HepG2 (cell line): ENCODE measurements around the gene PROK2. TPM values are rescaled to one million over a fixed set of nuclear protein-coding genes. Genes with fewer than 3 reads are reported as not detected.

Experiments used
- ATAC-seq: fragments of 200-7000 bp; cut with Tn5 transposase; 3 replicates; pipeline ENCODE4 v1.9.1; 2020; ENCODE audit warnings: mild to moderate bottlenecking, moderate library complexity
- BruUV-seq: library from RNA; stranded (reverse); fragments of 400-500 nt; replicated peaks from 2 replicates; lab custom pipeline; 2021; lab: Mats Ljungman, UMichigan
- CTCF ChIA-PET: fragments of 300-600 bp; formaldehyde crosslinking; extraction: SDS; loops from one replicate; lab custom pipeline; 2021; ENCODE audit warnings: low total read pairs, inconsistent platforms, low intra/inter-chr PET ratio; lab: Yijun Ruan, JAX
- POLR2A ChIA-PET: fragments of 350-600 bp; sonication (Branson Sonifier 250); formaldehyde crosslinking; loops from one replicate; lab custom pipeline; 2020; ENCODE audit warnings: antibody characterized with exemption, inconsistent platforms; lab: Yijun Ruan, JAX
- DNase-seq: peaks from one replicate; pipeline ENCODE4 v3.0.0-alpha.2; 2015; ENCODE audit warnings: low spot score
- FAIRE-seq: peaks from 3 replicates; lab custom pipeline; 2011; peaks lifted over from hg19 to GRCh38; lab: Jason Lieb, UNC
- H2AFZ ChIP-seq: one replicate; pipeline ENCODE4 v1.6.1; 2011; ENCODE audit warnings: low read length, inconsistent platforms
- H3K27ac ChIP-seq: fragments of 300-600 bp; 3 replicates; pipeline ENCODE4 v1.8.0; 2011; ENCODE audit warnings: mixed run types, mild to moderate bottlenecking, mixed read lengths, low read length, inconsistent platforms; ENCODE audit not compliant: insufficient read depth; ENCODE audit errors: extremely low read length
- H3K27me3 ChIP-seq, 2 experiments: fragments of 200-600 bp in 1 of 2; 2 replicates in 1 of 2; 3 replicates in 1 of 2; pipeline versions ENCODE4 v1.6.0 to v1.8.0; 2011; ENCODE audit warnings: low read length in 2 of 2, mild to moderate bottlenecking in 2 of 2, moderate library complexity in 2 of 2, inconsistent platforms in 1 of 2; ENCODE audit not compliant: insufficient read depth in 2 of 2, control insufficient read depth in 1 of 2
- H3K36me3 ChIP-seq, 2 experiments: fragments of 200-600 bp in 1 of 2; replicated peaks in 1 of 2; 2 replicates in 1 of 2; 3 replicates in 1 of 2; pipeline versions ENCODE4 v1.5.1 to v1.8.0; 2011; ENCODE audit warnings: low read length in 2 of 2, inconsistent platforms in 1 of 2; ENCODE audit not compliant: insufficient read depth in 2 of 2, control insufficient read depth in 1 of 2
- H3K4me1 ChIP-seq: 2 replicates; pipeline ENCODE4 v1.5.1; 2012; ENCODE audit warnings: low read length, inconsistent platforms; ENCODE audit not compliant: insufficient read depth
- H3K4me2 ChIP-seq: 2 replicates; pipeline ENCODE4 v1.6.0; 2011; ENCODE audit warnings: low read depth, low read length, inconsistent platforms
- H3K4me3 ChIP-seq, 3 experiments: fragments of 200-600 bp in 1 of 3; sonication (generic), shearing (Covaris generic) in 1 of 3; replicated peaks in 1 of 3; 2 replicates each; pipeline ENCODE4 v1.5.1; 2011 to 2016; ENCODE audit warnings: low read length in 3 of 3, inconsistent platforms in 2 of 3, low read depth in 2 of 3, mild to moderate bottlenecking in 2 of 3, control low read depth in 1 of 3, mixed read lengths in 1 of 3; ENCODE audit not compliant: insufficient read depth in 1 of 3
- H3K79me2 ChIP-seq: one replicate; pipeline ENCODE4 v1.6.1; 2011; ENCODE audit warnings: low read length, inconsistent platforms; ENCODE audit not compliant: insufficient read depth
- H3K9ac ChIP-seq: 2 replicates; pipeline ENCODE4 v1.6.0; 2011; ENCODE audit warnings: mild to moderate bottlenecking, low read depth, low read length, inconsistent platforms; ENCODE audit not compliant: insufficient read depth
- H3K9me3 ChIP-seq: 2 replicates; pipeline ENCODE4 v1.5.1; 2012; ENCODE audit warnings: mild to moderate bottlenecking, low read length
- H4K20me1 ChIP-seq: 2 replicates; pipeline ENCODE4 v1.6.0; 2011; ENCODE audit warnings: inconsistent platforms, mild to moderate bottlenecking, low read length, moderate library complexity; ENCODE audit not compliant: insufficient read depth
- ATAD3A ChIP-seq: sonication (generic); formaldehyde crosslinking; IDR thresholded peaks from 2 replicates; pipeline ENCODE4 v1.4.0; 2020; ENCODE audit warnings: missing genetic modification reagents
- ATF1 ChIP-seq: IDR thresholded peaks from 2 replicates; pipeline ENCODE4 v1.6.1; 2016; ENCODE audit warnings: mild to moderate bottlenecking, control low read depth
- HNRNPL ChIP-seq: fragments of 200-400 bp; formaldehyde crosslinking; IDR thresholded peaks from 2 replicates; pipeline ENCODE4 v1.6.1; 2017; ENCODE audit warnings: mild to moderate bottlenecking, low read depth, low read length
- KLF6 ChIP-seq: IDR thresholded peaks from 2 replicates; pipeline ENCODE4 v1.8.0; 2016; ENCODE audit warnings: missing biosample characterization, missing genetic modification reagents
- MYPOP ChIP-seq: sonication (generic); formaldehyde crosslinking; IDR thresholded peaks from 2 replicates; pipeline ENCODE4 v1.8.1; 2023; ENCODE audit warnings: mild to moderate bottlenecking, moderate library complexity, missing genetic modification reagents
- ONECUT2 ChIP-seq: sonication (generic); formaldehyde crosslinking; IDR thresholded peaks from 2 replicates; pipeline ENCODE4 v1.4.0; 2020; ENCODE audit warnings: missing genetic modification reagents
- PBX2 ChIP-seq: IDR thresholded peaks from 2 replicates; pipeline ENCODE4 v1.6.1; 2016; ENCODE audit warnings: control low read depth
- SOX13 ChIP-seq, 3 experiments: fragments of 450-650 bp in 1 of 3; sonication (generic) in 1 of 3; formaldehyde crosslinking in 1 of 3; IDR thresholded peaks in 2 of 3; conservative IDR thresholded peaks in 1 of 3; 2 replicates each; pipeline versions ENCODE4 v1.5.0 to v1.6.1; 2016 to 2020; ENCODE audit warnings: antibody characterized with exemption in 1 of 3, mild to moderate bottlenecking in 1 of 3, missing compliant biosample characterization in 1 of 3, missing genetic modification reagents in 1 of 3, moderate library complexity in 1 of 3
- TCF12 ChIP-seq, 2 experiments: fragments of 450-650 bp in 1 of 2; sonication (generic) in 1 of 2; formaldehyde crosslinking in 1 of 2; IDR thresholded peaks; 2 replicates each; pipeline versions ENCODE4 v1.6.1 to v1.8.0; 2017 to 2022; ENCODE audit warnings: antibody characterized with exemption in 1 of 2, mild to moderate bottlenecking in 1 of 2, missing genetic modification reagents in 1 of 2, moderate library complexity in 1 of 2
- TFDP2 ChIP-seq: sonication (generic); formaldehyde crosslinking; IDR thresholded peaks from 2 replicates; pipeline ENCODE4 v1.4.0; 2020; ENCODE audit warnings: missing genetic modification reagents
- ZIK1 ChIP-seq: sonication (generic); formaldehyde crosslinking; IDR thresholded peaks from 2 replicates; pipeline ENCODE4 v1.5.0; 2020; ENCODE audit warnings: mild to moderate bottlenecking, low read depth, missing genetic modification reagents, borderline replicate concordance
- ZNF350 ChIP-seq: sonication (generic); formaldehyde crosslinking; IDR thresholded peaks from 2 replicates; pipeline ENCODE4 v1.4.0; 2020; ENCODE audit warnings: mild to moderate bottlenecking, low read depth, missing genetic modification reagents, borderline replicate concordance
- ZNF367 ChIP-seq: sonication (generic); formaldehyde crosslinking; IDR thresholded peaks from 2 replicates; pipeline ENCODE4 v1.4.0; 2020; ENCODE audit warnings: missing genetic modification reagents, borderline replicate concordance
- ZSCAN22 ChIP-seq: sonication (generic); formaldehyde crosslinking; IDR thresholded peaks from 2 replicates; pipeline ENCODE4 v1.4.0; 2020; ENCODE audit warnings: mild to moderate bottlenecking, missing genetic modification reagents
- WGBS: methylation state at CpG from one replicate; pipeline ENCODE4 v1.1.6; 2017; ENCODE audit warnings: low lambda C conversion rate; 5-methylcytosine and 5-hydroxymethylcytosine counted together
- in situ Hi-C: cut with HindIII; loops from 2 replicates; pipeline ENCODE4 v1.10.0; 2017; ENCODE audit warnings: low pct_unique_long_range_greater_than_20kb; ENCODE audit not compliant: extremely low pct_ligation_motif_present
- intact Hi-C: fragments of 100-400 bp; cut with micrococcal nuclease; formaldehyde crosslinking; loops from one replicate; pipeline ENCODE4 v1.10.0; 2022; ENCODE audit not compliant: unreplicated experiment
- polyA plus RNA-seq, 8 experiments: library from polyadenylated mRNA; depleted of rRNA in 3 of 8; stranded (reverse) in 7 of 8; unstranded in 1 of 8; fragments of >200 nt; fragmentation: Illumina TruSeq in 4 of 8; extraction: Trizol in 4 of 8; gene quantifications; 2 replicates each; pipeline versions ENCODE4 v1.2.1 to v1.2.3, GENCODE V29; 2011 to 2016; ENCODE audit warnings: low read depth in 4 of 8, missing spikeins in 1 of 8, mixed read lengths in 1 of 8; ENCODE audit not compliant: insufficient read depth in 1 of 8
- total RNA-seq, 5 experiments: library from RNA; depleted of rRNA; stranded (reverse); fragments of >200 nt; fragmentation: Illumina TruSeq; extraction: Trizol; gene quantifications; 2 replicates each; pipeline ENCODE4 v1.2.3, GENCODE V29; 2016; ENCODE audit warnings: low read depth in 1 of 5

The PROK2 gene
- total and polyA plus RNA-seq, 2 of the 13 experiments (the other 11 are each of a cell fraction or from before 2014, with no cell fraction given) = not detected

- DNase-seq (no peak), FAIRE-seq (no peak), ATAC-seq (no peak)
- BruUV-seq = no TSS peak
- peaks cover 1 to 16% of the 10 kb centered on the region in 2 experiments; a peak in 3 of 5 replicates for H3K27me3 ChIP-seq
- no peak overlapping the region for H3K4me3 ChIP-seq
- no peaks in the 10 kb centered on the region for H3K4me1 ChIP-seq
- H3K27ac ChIP-seq = no peak overlapping the region
- H3K4me2 ChIP-seq = no peak overlapping the region
- intact Hi-C loops (no loop called here), in situ Hi-C loops (no loop called here)
- H3K9ac ChIP-seq = no peak overlapping the region
- H3K79me2 ChIP-seq = no peaks in the 10 kb centered on the region
- CTCF ChIA-PET = no interaction called here
- no peaks in the 10 kb centered on the region for H3K9me3 ChIP-seq
- no peaks in the 10 kb centered on the region for H4K20me1 ChIP-seq
- H2AFZ ChIP-seq = no peak overlapping the region
- H3K36me3 ChIP-seq = no peaks in the 10 kb centered on the region
- TF ChIP-seq SOX13 (IDR thresholded peaks at IDR 0.05) (no peak), SOX13 (CRISPR knock-in tag; conservative IDR thresholded peaks at IDR 0.05 in 1 of 2, IDR thresholded peaks at IDR 0.05 in 1 of 2) (no peak), ONECUT2 (CRISPR knock-in tag) (no peak), ZSCAN22 (CRISPR knock-in tag) (no peak), ZNF367 (CRISPR knock-in tag) (no peak), TCF12 (IDR thresholded peaks at IDR 0.05) (no peak), TCF12 (CRISPR knock-in tag; IDR thresholded peaks at IDR 0.05) (no peak)
- POLR2A ChIA-PET = no interaction called here
- WGBS = 3% methylated on average over 6 of the region's 6 CpGs
Measured at GRCh38 chr3:71809321-71810026, 24.5 kb upstream of the PROK2 start.

GRCh38 chr3:71806736-71807135 is 21.8 kb upstream of the PROK2 start:
- ATAC-seq (no peak), FAIRE-seq (no peak), DNase-seq (no peak)
- no peak overlapping the region for H3K27ac ChIP-seq
- no peaks in the 10 kb centered on the region for H3K36me3 ChIP-seq
- no peak overlapping the region for H3K9ac ChIP-seq
- no peaks in the 10 kb centered on the region for H3K9me3 ChIP-seq
- no peaks in the 10 kb centered on the region for H3K4me1 ChIP-seq
- no peak overlapping the region for H3K4me2 ChIP-seq
- no peaks in the 10 kb centered on the region for H4K20me1 ChIP-seq
- in situ Hi-C loops (no loop called here), intact Hi-C loops (no loop called here)
- ChIA-PET POLR2A (no interaction called here), CTCF (no interaction called here)
- H3K79me2 ChIP-seq = no peaks in the 10 kb centered on the region
- no peak overlapping the region for H2AFZ ChIP-seq
- WGBS = 13% methylated on average over 3 of the region's 3 CpGs
- H3K27me3 ChIP-seq = peaks cover 1 to 16% of the 10 kb centered on the region in 2 experiments; a peak in 3 of 5 replicates
- no TSS peak for BruUV-seq
- no peak overlapping the region for H3K4me3 ChIP-seq
- TF ChIP-seq ZIK1 (CRISPR knock-in tag) (no peak), TFDP2 (no peak), MYPOP (CRISPR knock-in tag) (no peak), ATAD3A (CRISPR knock-in tag) (no peak), ATF1 (CRISPR knock-in tag) (no peak), KLF6 (CRISPR knock-in tag) (no peak), HNRNPL (no peak), ZNF350 (CRISPR knock-in tag) (no peak), PBX2 (no peak)
